AG04450 (cell line): ENCODE data around the gene AKAP7. TPM values are rescaled to one million over a fixed set of nuclear protein-coding genes. Genes with fewer than 3 reads are reported as not detected.

Experiments
- CTCF ChIA-PET: fragments of 300-600, 350-600 bp; formaldehyde crosslinking; extraction: SDS; loops from one replicate; lab custom pipeline; 2022; ENCODE audit warnings: antibody characterized with exemption, inconsistent platforms; lab: Charles Lee
- POLR2A ChIA-PET: fragments of 350-600 bp; formaldehyde crosslinking; extraction: SDS; loops from one replicate; lab custom pipeline; 2021; ENCODE audit warnings: antibody characterized with exemption, inconsistent platforms; lab: Yijun Ruan, JAX
- DNase-seq: peaks from one replicate; pipeline ENCODE4 v3.0.0-alpha.2; 2011; ENCODE audit warnings: low read depth, low spot score
- H3K27ac ChIP-seq: one replicate; pipeline ENCODE4 v1.5.1; 2012; ENCODE audit warnings: low read depth, low read length, control low read depth
- H3K27me3 ChIP-seq: one replicate; pipeline ENCODE4 v1.6.0; 2012; ENCODE audit warnings: low read length; ENCODE audit not compliant: control insufficient read depth, insufficient read depth
- H3K4me3 ChIP-seq: 2 replicates; pipeline ENCODE4 v1.5.1; 2011; ENCODE audit warnings: mild to moderate bottlenecking, low read depth, low read length, control low read depth
- H3K9me3 ChIP-seq: 2 replicates; pipeline ENCODE4 v1.5.1; 2012; ENCODE audit warnings: low read length; ENCODE audit not compliant: control insufficient read depth, insufficient read depth
- polyA plus RNA-seq: library from polyadenylated mRNA; depleted of rRNA; stranded (reverse); fragments of >200 nt; gene quantifications from 2 replicates; pipeline ENCODE4 v1.2.3, GENCODE V29; 2011
- TF ChIP-seq, protein P1 (sequence below): IDR thresholded peaks from 2 replicates; pipeline ENCODE4 v1.5.1; 2011; ENCODE audit warnings: low read depth, low read length, control low read depth, inconsistent platforms

Gene AKAP7
- polyA plus RNA-seq, 1 experiment, result 1.9 TPM

DNA sequence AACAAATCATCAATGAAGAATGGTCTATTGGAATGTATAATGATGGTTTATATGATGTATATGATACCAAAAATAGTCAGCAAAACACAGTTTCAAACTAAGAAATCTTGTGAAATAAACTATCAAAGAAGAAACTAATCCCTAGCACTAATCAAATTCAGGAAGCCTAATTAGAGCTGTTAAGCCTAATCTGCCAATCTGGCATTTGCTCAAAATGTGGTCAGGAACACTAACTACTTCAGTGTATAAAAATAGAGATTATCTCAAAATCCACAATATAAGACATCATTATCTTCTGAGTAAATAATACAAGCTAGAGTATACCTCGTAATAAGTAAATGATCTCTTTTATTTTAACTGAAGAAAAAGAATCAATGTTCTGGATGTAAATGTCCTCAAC is 12.8 kb upstream of the AKAP7 start:
- CTCF ChIA-PET, result interaction anchor here (1.3 kb wide), 1 partner anchor 237 kb away, joined by 3 read pairs; no protein-coding TSS in a partner anchor
- no peaks in the 10 kb centered on the region for H3K27me3 ChIP-seq
- TF ChIP-seq, protein P1, sequence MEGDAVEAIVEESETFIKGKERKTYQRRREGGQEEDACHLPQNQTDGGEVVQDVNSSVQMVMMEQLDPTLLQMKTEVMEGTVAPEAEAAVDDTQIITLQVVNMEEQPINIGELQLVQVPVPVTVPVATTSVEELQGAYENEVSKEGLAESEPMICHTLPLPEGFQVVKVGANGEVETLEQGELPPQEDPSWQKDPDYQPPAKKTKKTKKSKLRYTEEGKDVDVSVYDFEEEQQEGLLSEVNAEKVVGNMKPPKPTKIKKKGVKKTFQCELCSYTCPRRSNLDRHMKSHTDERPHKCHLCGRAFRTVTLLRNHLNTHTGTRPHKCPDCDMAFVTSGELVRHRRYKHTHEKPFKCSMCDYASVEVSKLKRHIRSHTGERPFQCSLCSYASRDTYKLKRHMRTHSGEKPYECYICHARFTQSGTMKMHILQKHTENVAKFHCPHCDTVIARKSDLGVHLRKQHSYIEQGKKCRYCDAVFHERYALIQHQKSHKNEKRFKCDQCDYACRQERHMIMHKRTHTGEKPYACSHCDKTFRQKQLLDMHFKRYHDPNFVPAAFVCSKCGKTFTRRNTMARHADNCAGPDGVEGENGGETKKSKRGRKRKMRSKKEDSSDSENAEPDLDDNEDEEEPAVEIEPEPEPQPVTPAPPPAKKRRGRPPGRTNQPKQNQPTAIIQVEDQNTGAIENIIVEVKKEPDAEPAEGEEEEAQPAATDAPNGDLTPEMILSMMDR, result no peak

DNA sequence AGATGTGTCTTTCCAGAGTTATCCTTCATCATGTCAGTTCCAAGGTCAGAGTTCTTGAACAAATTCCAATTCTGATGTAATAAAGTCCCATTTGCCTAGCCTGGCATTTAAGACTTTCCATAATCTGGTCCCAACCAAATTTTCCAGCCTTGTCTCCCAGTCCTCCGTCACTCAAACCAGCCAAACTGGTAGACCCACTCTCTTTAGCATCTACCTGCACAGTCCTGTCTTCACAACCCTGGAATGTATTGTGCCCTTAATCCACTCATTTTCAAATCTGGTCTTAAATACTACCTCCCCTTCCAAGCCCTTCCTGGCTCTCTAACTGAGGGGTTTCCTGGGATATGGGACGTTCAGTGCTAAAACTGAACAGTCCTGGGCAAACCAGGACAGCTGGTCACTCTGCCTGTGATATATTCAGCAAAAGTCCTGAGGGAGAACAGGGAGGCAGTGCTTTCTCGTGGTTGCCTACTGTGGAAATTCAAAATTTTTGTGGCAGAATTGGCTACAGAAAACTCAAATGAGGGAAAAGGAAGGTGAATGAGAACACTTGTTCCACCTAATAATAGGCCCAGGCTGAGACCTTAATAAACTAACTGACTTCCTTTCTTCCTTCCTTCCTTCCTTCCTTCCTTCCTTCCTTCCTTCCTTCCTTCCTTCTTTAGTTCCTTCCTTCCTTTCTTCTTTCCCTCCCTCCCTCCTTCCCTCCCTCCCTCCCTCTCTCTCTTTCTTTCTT is 10.8 kb upstream of the AKAP7 start:
- Histone ChIP-seq H3K4me3 (no peak overlapping the region), H3K27me3 (no peaks in the 10 kb centered on the region), H3K27ac (no peak overlapping the region), H3K9me3 (no peaks in the 10 kb centered on the region)
- ChIA-PET CTCF (no interaction called here), POLR2A (no interaction called here)
- no peak for DNase-seq
- TF ChIP-seq, protein P1, result no peak

More for the DNA sequence above, 12.8 kb upstream of the AKAP7 start:
- POLR2A ChIA-PET, result no interaction called here
- Histone ChIP-seq H3K9me3 (no peaks in the 10 kb centered on the region), H3K27ac (no peak overlapping the region), H3K4me3 (no peak overlapping the region)
- DNase-seq, result no peak

DNA sequence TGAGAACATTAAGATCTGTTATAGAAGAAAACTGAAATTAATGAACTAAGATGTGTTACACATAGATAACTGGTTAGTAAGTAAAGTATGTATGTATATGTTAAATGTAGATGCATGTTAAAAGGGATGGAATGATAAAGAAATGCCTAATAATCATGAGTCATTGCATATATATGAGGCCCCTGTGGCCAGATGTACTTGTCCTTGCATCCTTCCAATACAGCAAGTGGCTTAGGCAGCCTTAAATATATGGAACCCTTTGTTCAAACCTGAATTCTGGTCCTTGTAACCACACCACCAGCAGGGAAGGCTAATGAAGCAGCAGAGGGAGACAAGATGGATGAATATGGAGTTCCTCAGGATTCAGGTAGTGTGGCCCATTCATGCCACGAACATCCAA is 9.8 kb upstream of the AKAP7 start:
- ChIA-PET POLR2A (no interaction called here), CTCF (no interaction called here)
- no peak overlapping the region for H3K27ac ChIP-seq
- peak; percentile 11 for DNase-seq
- no peaks in the 10 kb centered on the region for H3K27me3 ChIP-seq
- no peaks in the 10 kb centered on the region for H3K9me3 ChIP-seq
- H3K4me3 ChIP-seq, result no peak overlapping the region
- TF ChIP-seq, protein P1, result no peak

DNA sequence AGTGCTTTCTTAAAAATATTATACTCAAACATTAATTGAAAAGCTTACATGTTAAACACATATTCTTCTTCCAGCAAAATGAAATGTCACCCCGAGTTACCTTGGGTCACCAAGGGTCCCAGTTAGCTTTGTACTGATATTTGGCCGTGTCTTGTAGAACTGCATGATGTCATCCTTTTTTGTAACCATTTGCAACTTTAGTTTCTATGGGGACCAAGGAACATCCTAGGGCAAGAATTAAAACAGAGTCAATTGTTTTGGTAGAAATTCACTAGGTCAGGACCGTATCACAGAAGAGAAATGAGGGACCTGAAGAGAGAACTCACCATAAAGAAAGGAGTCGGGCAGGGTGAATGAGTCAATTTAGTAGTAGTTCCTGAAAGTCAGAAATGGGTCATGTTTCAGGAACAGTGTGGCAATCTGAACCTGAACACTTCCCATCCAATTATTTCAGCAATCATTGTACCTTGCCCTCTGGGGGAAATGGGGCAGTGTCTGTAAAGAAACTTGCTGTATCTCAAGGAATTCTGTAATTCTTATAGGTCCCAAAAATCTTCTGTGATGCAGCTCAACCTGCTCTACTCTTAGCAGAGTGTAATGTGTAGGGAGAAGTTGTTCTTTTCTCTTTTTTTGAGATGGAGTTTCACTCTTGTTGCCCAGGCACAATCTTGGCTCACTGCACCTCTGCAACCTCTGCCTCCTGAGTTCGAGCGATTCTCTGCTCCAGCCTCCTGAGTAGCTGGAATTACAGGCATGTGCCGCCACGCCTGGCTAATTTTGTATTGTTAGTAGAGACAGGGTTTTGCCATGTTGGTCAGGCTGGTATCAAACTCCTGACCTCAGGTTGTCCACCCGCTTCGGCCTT is 5.3 kb upstream of the AKAP7 start:
- ChIA-PET CTCF (interaction anchor here (1.2 to 1.4 kb wide), 2 partner anchors 53 to 245 kb away, joined by 4 to 5 read pairs; no protein-coding TSS in a partner anchor), POLR2A (no interaction called here)
- H3K9me3 ChIP-seq, result no peaks in the 10 kb centered on the region
- H3K27me3 ChIP-seq, result no peaks in the 10 kb centered on the region
- DNase-seq, result no peak
- H3K4me3 ChIP-seq, result no peak overlapping the region
- TF ChIP-seq, protein P1, result no peak
- H3K27ac ChIP-seq, result no peak overlapping the region
